NCI-H2227 (cell line): ENCODE results near the gene TOB2.
"Not testable (repeated sequence)": the region's sequence is repeated elsewhere in the genome, so short reads cannot be mapped to it uniquely, and the experiment has no call there.

Experiments used
- DNase-seq: peaks from one replicate; lab custom pipeline; 2025; ENCODE audit not compliant: unreplicated experiment; lab: John Stamatoyannopoulos, UW

Gene TOB2

DNA sequence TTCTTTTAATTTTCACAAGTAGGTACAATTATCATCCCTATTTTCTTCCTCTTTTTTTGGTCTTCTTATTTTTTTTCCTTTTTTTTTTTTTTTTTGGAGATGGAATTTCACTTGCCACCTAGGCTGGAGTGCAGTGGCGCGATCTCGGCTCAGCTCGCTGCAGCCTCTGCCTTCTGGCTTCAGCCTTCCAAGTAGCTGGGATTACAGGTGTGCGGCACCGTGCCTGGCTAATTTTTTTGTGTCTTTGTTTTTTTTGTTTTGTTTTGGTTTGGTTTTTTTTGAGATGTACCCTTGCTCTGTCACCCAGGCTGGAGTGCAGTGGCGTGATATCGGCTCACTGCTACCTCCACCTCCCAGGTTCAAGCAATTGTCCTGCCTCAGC, 16.7 kb downstream of the TOB2 start:
- no peak for DNase-seq

DNA sequence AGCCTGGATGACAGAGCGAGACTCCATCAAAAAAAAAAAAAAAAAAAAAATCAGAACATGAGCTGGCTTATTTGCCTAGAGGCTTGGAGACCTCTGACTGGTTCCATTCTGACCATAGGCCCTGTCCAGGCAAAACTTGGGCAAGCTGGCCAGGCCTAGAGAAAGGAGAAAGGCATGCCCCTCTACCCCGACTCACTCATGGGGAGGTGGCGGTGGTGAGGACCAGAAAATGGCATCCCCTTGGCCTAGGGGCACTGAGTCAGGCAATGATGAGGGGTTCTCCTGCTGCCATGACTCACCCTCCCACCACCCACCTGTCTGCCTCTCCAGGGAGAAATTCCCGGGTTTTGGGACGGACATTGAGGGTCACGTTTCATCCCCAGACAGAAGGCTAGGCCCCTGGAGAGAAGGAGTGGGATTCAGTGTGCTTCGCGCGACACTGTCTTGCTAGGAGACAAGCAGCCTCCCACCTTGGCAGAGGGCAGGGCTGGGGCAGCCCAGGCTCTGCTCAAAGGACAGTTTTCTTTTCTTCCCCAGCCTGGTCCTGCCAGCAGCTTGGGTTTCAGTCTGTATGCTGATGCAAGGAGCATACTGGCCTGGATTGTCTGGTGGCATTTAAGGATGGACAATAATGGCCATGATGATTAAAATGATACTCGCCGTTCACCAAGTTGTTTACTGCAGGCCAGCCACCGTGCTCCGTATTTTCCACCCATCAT, 17.2 kb downstream of the TOB2 start:
- DNase-seq = no peak

DNA sequence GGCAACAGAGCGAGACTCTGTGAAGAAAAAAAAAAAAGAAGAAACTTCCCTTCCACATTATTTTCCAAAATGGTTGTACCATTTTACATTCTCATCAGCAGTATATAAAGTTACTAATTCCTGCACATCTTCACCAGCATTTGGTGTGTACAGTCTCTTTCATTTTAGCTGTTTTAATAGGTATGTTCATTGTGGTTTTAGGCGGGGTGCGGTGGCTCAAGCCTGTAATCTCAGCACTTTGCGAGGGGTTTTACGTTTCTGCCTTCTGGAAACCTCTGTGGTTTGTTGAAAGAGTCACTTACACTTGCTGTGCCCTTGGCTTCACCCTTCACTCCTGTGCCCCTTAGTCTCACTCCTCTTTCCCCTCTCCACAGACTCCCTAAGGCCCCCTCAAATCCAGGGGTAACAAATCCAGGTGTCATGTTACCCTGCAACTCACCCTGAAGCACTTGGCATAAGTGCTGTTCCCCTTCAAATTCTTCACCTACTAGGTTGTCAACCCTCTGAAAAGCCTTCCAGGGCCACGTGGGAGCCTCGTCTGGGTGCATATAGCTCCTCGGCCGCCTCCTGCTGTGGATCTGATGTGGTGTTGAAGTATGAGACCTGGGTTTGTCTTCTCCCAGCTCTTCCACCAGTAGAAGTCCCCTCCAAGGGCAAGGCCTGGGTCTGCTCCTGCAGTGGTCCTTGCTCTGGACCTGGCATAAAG, 20.8 kb downstream of the TOB2 start:
- no peak for DNase-seq

DNA sequence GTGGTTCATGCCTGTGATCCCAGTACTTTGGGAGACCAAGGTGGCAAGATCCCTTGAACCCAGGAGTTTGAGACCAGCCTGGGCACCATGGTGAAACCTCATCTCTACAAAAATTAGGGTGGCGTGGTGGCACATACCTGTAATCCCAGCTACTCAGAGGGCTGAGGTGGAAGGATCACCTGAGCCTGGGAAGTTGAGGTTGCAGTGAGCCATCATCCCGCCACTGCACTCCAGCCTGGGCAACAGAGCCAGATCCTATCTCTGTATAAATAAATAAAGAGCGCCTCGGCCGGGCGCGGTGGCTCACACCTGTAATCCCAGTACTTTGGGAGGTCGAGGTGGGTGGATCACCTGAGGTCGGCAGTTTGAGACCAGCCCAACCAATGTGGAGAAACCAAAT, 27.9 kb downstream of the TOB2 start:
- DNase-seq = no peak

DNA sequence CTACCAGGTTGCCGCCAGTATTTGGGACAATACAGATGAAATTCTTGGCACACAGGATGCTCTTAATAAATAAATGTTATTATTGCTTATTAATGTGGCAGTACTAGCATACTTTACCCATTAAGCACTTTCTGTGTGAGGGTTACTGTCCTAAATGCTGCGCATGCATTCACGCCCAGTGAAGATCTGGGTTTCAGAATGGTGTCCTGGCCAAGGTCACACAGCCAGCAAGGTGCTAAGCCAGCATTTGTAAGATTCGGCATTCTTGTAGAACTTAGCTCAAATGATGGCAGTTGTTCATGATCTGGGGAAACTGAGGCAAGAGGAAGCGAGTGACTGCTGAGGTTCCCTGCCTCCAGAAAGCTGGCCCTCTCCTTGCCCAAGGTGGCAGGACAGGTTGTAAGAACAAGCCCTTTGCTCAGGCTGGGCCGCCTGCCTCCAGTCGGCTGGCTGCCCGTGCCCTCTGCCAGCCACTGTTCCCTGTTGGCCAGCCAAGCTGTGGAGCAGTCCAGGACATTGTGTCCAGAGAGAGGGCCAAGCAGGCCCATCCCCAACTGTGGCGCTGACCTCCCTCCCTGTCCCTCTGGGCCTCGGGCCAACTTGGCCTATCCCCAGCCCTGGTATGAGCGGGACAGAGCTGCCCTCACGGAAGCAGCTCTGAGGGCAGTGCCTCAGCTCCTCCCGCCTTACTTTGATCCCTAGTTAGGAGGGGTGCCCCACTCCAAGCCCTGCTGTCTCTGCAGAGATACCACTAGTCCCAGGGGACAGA, 28.8 kb downstream of the TOB2 start:
- no peak for DNase-seq

DNA sequence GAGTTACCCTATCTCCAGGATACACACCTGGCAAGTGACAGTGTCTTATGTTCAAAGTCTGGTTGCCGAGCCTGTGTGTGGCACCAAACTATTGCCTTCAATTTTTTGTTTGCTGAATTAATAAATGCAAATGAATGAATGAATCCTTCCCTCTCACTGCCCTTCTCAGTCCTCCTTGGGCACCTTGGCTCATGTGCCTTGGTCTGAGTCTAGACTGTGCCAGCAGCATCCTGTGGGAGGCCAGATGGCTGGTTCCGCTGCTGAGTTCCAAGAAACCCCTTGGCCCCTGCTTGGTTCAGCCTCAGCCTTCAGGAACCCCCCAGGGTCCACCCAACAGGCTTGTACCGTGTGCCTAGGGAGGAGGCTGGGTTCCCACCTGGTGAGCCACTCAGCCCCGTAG, 31.0 kb downstream of the TOB2 start:
- DNase-seq = no peak

DNA sequence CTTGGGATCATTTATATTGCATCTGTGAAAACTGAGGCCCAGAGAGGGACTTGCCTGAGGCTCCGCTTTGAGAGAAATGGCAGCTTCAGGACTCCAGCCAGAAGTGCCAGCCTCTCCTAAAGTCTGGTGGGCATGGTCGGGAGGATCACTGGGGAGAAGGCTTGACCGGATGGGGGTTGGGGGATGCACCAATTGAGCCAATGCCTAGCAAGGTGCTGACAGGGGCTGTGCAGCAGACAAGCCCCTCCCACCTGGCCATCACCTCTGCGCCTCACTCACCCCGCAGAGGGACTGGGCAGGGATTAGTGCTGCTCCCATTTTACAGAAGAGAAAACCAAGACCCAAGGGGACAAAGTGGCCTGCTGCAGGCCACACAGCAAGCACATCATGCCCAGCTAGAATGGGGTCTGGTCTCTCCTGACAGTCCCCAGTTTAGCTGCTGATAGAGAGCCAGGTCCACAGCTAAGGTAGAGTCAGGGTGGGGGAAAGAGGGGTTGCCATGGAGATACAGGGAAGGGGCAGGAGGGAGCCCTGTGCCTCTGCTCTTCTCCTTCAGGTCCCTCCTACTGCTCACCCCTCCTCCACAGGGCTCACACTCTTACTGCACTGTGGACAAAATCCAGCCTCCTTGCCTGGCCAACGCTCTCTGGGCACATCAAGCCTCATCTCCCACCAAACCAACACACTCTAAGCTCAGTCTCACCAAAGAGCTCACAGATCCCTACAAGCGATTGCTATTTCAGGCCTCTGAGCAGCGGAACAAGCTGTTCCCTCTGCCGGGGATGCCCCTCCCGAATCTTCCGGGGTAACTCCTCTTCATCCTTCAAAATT, 35.4 kb downstream of the TOB2 start:
- peak; percentile 27 for DNase-seq

DNA sequence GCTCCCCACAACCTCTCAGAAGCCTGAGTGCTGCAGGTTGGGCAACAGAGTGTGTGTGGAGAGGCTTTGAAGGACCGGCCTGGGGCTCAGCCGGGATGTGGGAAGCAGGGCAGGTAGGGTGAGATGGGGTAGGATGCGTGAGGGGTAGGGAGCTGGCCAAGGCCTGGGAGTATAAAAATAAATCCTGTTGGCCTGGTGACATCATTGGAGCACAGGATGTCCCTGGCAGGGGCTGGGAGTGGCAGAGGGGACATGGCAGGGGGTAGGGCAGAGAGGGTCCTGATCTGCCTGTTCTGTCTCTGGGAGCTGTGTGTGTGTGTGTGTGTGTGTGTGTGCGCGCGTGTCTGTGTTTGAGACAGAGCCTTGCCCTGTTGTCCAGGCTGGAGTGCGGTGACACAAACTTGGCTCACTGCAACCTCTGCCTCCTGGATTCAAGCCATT, 36.3 kb downstream of the TOB2 start:
- no peak for DNase-seq

DNA sequence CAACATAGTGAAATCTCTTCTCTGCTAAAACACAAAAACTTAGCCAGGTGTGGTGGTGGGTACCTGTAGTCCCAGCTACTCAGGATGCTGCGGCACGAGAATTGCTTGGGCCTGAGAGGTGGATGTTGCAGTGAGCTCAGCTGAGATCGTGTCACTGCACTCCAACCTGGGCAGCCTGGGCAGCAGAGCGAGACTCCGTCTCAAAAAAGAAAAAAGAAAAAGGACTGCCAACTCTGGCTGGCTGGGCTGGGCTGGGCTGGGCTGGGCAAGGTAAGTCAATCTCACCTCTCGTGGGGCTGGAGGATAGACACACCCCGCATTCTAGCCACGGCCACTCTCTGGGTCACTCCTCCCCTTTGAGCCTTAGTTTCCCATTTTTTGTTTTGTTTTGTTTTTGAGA, 37.9 kb downstream of the TOB2 start:
- DNase-seq = no peak

DNA sequence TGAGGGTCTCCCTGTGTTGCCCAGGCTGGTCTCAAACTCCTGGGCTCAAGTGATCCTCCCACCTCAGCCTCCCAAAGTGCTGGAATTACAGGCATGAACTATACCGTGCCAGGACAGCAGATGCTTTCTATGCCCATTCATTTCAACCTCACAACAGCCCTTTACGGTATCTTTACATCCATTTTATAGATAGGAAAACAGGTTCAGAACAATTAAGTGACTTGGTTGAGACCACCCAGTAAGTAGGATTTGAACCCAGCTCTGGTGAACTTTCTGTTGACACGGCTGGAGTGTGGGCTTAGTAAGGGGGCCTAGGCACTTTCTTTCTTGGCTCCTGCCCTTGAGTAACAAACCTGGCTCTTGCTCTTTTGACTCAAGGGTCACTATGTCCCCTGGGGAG, 39.2 kb downstream of the TOB2 start:
- no peak for DNase-seq

DNA sequence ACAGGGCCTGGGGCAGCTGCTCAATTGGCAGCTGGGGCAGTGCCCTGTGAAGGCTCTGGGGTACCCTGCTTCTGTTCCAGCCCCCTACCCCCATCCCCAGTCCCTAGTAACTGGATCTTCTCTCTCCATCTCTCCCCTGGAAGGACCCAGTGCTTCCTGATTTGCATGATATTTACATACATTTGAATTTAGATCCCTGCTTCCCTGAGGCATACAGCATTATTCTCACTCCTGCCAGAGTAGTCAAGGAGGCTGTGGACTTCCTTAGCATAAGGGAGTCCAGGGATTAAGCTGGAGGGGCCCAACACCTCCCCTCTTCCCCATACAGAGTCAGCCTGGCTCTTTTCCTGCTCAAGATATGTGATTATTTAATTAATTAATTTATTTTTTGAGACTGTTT, 40.2 kb downstream of the TOB2 start:
- no peak for DNase-seq

DNA sequence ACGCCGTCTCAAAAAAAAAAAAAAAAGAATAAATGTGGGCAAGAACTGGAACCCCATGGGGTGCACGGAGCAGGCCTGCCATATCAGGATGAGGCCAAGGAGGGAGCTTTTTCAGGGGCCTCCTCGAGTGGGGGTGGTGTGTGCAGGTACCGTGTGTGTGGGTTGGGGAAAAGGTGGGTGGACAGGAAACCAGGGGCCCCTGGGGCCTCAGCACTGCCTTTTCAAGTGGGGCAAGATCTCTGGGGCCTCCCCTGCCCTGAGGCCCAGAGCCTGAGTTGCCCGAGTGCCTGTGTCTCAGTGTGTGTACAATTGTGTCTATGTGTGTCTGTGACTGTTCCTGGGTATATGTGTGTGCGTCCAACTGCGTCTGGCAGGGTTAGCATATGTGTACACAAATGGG, 41.0 kb downstream of the TOB2 start:
- DNase-seq = no peak

DNA sequence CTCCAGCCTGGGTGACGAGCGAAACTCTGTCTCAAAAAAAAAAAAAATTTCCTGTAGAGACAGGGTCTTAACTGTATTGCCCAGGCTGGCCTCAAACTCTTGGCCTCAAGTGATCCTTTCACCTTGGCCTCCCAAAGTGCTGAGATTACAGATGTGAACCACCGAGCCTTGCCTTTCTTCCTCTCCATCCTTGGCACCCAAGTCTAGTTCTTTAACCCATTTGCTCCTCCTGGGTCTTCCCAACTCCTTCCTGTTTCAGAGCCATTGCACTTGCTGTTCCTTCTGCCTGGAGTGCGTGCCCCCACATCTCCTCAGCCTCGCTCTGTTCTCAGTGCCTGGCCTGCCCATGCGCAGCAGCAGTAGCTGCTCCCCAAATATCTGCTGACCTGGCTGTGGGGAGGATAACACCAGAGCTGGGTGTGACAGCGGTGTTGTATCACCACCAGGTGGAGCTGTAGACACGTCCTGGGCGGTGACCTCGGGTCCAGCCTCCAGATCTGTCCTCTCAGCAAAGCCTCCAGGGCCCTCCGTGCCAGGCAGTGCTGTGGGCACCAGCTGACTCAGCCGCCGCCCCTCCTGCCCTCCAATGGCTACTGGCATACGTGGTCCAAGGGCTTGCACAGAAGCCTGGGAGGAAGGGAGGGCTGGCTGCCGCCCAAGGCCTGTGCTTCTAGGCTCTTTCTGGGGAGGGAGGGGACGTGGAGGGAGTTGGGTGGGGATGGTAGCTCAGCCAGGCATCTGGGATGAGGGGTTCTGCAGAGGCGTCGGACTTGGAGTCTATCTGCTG, 42.9 kb downstream of the TOB2 start:
- peak; percentile 78 for DNase-seq

DNA sequence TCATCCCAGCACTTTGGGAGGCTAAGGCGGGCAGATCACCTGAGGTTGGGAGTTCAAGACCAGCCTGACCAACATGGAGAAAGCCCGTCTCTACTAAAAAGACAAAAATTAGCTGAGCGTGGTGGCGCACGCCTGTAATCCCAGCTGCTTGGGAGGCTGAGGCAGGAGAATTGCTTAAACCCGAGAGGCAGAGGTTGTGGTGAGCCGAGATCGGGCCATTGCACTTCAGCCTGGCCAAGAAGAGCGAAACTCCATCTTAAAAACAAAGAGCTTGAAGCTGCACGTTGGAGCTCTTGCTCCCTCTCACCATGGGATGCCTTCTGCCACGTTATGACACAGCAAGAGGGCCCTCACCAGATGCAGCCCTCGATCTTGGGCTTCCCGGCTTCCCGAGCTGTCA, 43.8 kb downstream of the TOB2 start:
- DNase-seq = not testable (repeated sequence)

DNA sequence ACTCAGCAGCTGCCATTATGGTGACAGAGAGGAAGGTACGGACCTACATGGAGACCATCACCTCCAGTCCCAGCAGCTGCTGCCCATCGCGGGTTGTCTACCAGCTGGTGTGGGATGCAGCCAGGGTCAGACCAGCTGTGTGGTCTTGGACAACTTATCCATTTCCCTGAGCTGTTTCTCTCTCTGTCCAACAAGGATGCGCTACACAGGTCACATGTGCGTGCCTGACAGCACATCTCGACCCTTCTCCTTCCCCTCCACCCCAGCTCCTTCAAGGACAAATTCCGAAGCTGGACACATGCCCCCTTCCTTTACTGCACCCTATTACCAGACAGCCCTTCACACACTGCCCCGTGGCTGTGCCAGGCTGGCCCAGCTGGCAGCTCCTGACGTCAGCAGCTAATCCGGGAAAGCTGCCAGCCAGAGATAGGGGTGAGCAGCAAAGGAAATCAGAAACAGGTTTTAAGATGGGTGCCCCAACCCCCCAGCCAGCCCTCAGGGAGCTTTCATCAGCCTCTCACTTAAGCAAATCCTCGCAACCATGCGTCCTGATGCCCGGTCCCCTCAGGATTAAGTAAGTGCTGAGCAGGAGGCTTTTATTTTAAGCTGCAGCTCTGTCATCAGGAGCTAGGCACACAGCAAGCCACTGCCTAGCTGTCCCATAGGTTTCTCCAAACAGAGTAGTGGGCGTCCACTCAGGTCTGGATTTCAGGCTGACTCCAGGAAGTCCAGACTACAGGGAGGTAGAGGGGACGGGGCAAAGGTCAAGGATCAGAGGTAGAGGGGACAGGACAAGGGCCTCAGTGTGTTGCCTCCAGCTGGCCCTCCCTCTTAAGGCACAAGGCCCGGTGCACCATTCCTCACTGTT, 44.6 kb downstream of the TOB2 start:
- no peak for DNase-seq

DNA sequence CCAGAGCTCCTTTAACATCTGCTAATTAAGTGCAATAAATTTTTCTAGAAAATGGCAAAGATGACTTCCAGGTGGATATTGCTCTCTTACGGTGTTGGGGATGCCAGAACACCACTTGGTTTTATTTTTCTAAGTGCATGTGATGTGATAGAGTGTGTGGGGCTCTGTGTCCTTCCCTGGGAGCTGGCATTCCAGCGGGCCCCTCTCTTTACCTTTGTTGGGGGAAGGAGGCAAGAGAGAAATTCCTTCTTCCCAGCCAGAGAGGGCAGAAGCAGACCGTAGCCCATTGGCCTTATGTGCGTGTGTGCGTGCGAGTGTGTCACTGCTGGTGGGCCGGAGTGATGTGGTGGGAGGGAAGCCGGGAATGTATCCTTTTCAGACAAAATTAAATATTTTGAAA, 47.7 kb downstream of the TOB2 start:
- DNase-seq = no peak

DNA sequence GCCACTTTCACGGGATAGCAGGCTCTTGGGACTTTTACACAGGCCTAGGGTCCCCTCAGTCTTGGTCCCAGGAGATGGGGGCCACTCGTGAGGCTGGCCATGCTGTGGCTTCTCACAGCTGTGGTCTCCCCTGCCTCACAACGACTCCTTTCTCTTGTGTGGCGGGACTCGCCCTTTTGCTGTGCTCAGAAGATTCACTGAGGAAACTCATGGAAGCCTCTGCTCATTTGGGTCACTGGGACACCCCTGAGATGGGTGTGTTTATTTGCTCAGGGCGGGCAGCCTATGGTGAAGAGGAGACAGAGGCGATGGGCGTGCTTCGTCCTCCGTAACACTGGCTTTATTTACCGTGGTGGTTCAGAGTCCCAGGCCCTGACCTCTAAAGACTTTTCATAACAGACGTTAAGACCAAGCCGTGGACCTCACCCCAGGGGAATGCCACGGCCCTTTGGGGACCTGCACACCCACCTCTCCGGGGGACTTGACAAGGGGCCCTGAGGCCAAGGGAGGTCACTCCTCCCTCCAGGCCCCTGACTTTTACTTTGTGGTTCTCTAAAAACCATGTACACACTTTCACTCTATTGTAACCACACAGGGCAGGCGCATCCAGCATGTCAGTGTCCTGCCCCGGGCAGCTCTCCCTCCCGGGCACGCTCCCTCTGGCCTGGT, 49.3 kb downstream of the TOB2 start:
- DNase-seq = no peak

DNA sequence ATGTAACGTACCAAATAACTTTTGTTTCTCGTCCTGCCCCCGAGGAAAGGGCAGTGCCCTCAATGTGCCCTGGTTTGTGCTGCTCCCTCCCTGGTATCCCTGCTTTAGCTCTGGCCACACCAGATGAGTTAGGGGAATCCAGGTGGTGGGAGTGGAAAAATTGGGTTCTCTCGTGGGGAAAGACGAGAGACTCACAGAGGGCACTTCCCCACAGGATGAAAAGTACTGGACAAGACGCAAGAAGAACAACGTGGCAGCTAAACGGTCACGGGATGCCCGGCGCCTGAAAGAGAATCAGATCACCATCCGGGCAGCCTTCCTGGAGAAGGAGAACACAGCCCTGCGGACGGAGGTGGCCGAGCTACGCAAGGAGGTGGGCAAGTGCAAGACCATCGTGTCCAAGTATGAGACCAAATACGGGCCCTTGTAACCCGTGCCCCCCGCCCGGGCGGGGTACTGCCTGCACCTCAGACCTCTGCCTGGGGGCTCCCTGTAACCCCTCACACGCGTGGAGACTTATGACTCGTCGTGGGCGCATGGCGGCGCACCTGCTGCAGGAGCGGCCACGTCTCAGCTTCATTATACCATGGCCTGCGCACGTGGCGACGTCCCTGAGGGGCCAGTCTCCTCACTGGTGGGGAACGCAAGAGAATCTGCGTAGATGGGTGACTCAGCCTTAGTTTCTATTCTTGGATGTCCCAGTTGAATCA, 50.9 kb downstream of the TOB2 start:
- no peak for DNase-seq
